IPS DF 19.7 (cell line): Measurements from ENCODE around the gene FAM13C.
"Not testable (repeated sequence)": the region's sequence is repeated elsewhere in the genome, so short reads cannot be mapped to it uniquely, and the experiment has no call there.

ENCODE experiments used
- DNase-seq: peaks from one replicate; pipeline ENCODE4 v3.0.0-alpha.2; 2013; ENCODE audit warnings: low read depth, low spot score

The FAM13C gene

DNA sequence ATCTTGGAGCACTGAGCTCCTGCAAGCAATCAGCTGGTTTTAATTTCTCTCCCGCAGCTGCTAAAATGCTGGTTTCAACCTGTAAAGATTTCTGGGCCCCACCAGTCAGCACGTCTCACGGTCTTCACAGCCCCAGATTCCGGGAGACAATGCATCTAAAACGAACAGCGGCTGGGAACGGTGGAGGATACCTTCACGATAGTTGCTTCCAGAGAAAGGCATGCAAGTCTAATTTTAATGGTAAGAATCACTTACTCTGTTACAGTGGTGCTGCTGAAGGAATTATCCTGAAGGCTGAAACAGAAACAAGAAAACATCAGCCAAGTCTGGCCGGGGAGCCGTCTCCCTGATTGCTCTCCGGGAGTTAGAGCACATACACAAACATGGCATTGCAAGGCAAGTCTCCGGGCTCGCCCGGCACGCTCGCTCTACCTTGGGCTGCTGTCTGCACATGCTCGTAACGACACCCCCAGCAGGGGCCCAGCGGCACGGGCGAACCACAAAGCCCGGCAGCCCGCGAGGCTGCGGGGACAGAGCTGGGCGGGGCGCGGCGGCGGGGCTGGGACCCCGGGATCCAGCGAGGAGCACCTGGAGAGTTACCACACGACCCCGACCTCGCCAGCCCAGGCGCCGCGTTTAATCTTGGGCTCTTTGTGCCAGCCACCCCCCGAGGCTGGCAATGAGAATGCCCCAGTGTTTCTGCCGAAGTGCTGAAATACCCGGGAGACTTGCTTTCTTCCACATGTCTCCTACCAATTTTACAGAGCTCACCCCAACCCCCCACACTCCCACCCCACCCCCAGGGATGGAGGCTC lies at the start of gene FAM13C:
TSS of gene FAM13C (minus strand) at position 406 of the 815 bp plus-strand sequence. CDS start at position 317, 89 bp downstream.
- no peak for DNase-seq

GRCh38 chr10:59405235-59405634 lies 42.9 kb upstream of the FAM13C start:
- DNase-seq: no peak

DNA sequence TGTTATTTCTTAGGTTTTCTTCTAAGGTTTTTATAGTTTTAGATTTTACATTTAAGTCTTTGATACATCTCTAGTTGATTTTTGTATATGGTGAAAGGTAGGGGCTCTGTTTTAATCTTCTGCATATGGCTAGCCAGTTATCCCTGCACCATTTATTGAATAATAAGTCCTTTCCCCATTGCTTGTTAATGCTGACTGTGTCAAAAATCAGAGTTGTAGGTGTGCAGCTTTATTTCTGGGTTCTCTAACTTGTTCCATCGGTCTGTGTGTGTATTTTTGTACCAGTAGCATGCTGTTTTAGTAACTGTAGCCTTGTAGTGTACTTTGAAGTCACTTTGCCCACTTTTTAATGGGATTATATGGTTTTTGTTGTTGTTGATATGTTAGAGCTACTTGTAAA lies 37.9 kb upstream of the FAM13C start:
- no peak for DNase-seq

GRCh38 chr10:59399329-59399728 lies 37.0 kb upstream of the FAM13C start:
- not testable (repeated sequence) for DNase-seq

DNA sequence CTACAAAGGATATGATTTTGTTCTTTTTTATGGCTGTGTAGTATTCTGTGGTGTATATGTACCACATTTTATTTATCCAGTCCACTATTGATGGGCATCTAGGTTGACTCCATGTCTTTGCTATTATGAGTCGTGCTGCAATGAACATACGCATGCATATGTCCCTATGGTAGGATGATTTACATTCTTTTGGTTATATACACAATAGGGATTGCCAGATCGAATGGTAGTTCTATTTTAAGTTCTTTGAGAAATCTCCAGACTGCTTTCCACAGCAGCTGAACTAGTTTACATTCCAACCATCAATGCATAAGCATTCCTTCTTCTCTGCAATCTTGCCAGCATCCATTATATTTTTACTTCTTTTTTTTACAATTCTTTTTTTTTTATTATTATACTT lies 35.6 kb upstream of the FAM13C start:
- DNase-seq: no peak

DNA sequence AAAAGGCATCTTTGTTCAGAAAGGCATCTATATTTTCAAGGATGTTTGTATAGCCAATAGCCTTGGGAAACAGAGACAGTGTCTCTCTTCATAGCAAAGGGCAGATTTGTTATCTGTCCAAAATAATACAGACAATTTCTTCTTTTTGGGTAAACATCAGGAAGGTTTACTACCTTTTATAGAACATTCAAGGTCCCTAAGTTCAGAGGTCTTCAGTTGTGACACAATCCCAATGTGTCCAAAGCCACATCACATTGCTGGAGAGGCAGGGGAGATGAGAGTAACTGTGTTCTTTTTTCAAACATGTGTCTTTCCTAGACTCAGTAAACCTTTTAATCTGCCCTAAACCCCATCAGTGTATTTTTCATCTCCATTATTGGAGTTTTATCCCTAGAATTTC lies 33.6 kb upstream of the FAM13C start:
- no peak for DNase-seq

DNA sequence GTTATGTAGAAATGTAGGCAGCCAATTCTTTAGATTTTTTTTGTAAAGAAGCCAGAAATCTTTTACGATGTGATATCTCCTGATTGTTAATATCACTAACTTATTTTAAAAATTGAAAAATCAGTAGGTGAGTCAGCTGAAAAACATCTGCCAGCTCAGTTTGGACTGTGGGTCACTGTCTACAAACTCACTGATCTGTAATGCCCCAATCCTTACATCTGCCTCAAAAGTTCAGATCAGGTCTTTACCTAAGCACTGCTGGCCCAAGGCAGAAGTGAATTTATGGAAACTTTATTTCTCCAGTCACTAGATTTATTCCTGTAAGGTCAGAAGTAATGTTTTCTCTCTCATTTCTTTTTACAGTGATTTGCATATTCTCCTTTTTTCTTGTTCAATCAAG lies 31.0 kb upstream of the FAM13C start:
- DNase-seq: no peak

- no peak for DNase-seq
Measured at GRCh38 chr10:59391060-59391459, 28.7 kb upstream of the FAM13C start.

DNA sequence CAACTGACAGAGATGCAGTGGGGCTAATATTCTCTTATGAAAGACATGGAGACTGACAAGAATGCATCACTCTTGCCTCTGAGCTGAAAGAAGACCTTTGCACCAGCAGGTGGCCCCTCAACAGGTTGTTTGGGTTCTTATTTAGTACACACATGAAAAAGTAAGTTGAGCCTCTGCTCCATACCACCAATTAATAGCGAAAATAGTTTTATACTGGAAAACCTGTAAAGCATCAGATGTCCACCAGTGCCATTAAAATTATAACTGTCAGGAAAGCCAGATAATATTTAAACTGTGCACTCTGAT lies 26.3 kb upstream of the FAM13C start:
- DNase-seq: no peak

DNA sequence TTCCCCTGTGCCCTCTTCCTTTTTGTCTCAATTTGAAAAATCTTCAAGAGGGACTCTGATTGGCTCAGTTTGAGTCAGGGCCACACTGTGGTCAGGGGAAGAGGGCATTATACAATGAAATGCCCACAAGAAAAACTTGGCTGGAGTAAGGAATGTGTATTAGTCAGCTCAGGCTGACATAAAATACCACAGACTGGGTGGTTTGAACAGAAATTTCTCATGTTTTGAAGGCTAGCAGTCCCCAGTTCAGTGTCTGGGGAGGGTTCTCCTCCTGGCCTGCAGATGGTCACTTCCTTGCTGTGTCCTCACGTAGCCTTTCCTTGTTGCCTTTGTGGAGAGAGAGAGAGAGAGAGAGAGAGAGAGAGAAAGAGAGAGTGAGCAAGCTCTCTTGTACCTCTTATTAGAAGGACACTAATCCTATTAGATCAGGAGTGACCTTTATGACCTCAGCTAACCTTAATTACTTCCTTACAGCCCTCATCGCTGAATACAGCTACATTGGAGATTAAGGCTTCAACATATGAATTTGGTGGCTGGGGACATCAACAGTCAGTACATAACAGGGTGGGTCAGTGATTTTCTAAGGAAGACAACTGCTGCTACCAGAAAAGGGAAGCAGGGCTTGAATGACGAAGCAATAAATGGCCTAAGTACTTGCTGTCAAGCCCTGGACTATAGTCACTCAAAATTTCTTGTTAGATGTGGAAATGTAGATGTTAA lies 25.8 kb upstream of the FAM13C start:
- no peak for DNase-seq

- DNase-seq: no peak
Measured at GRCh38 chr10:59384761-59385160, 22.4 kb upstream of the FAM13C start.

- DNase-seq: no peak
Measured at GRCh38 chr10:59383908-59384307, 21.6 kb upstream of the FAM13C start.

- no peak for DNase-seq
Measured at GRCh38 chr10:59383436-59383835, 21.1 kb upstream of the FAM13C start.

DNA sequence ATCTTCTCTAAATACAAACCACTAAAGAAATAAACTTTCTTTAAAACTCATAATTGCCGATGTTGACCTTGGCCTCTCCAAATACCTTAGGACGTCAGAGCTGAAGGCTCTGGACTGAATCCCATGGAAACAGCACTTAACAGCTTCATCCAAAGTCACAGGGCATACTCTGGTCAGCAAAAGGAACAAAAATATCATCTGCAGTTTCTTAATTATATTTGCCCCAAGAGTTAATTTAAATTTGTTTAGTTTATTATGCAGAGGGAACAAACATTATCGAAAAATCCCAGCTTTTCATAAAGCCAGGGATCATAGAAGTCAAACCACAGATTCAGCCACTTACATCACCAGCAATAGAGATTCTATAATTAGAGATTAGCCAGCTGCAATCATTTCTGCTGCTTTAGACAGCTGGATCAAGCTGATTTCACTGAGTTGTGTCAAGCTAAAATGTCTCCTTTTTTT lies 20.5 kb upstream of the FAM13C start:
- no peak for DNase-seq

DNA sequence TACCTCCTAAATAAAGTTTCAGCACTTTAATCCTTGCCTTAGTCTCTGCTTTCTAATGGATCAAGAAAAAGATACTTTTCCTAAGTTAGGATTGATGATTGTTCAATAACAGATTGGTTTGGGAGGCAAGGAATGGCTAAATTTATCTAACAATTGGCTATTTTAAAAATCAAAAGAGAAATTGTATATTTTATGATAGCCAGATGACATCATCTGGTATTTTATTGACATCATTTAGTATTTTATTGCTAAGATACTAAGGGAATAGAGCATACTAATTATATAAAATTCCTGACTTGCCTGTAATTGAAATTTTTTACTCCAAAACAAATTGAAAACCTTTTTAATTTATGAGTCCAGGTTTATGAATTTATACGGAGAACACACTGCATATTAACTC lies 19.3 kb upstream of the FAM13C start:
- no peak for DNase-seq

DNA sequence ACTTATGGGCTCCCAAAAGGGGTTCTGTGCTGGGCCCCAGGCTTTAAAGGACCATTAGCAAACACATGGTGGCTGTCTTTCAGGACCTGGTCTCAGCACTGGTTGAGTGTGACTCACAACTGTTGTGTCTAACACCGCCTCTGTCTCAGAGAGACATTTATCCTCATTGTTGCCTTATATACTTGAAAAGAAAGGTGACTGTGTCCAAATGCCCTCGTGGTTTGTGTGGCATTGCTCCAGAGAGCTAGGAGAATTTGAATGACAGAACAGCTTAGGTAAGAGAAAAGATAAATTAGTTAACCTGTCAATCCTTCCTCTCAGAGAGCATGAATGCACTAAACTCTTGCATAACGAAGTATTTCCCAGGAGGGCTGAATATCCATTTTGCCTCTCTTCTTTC lies 14.5 kb upstream of the FAM13C start:
- DNase-seq: no peak

DNA sequence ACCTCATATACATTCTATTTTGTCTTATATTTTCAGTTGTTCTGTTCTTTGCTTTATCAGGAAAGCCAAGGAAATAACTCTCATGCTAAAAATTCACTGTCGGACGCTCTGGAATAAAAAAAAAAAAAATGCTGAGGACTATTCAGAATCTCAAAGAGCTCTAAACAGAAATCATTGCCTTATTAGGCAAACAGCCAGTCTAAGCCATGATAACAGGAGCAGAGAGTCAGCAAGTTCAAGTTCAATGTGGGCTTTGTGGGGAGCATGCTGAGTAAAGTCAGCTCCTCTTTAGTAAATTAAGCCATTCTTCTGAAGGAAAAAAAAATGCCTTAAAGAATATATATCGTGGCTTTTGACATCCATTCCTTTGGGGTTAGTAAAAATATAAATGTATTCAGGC lies 13.6 kb upstream of the FAM13C start:
- no peak for DNase-seq

DNA sequence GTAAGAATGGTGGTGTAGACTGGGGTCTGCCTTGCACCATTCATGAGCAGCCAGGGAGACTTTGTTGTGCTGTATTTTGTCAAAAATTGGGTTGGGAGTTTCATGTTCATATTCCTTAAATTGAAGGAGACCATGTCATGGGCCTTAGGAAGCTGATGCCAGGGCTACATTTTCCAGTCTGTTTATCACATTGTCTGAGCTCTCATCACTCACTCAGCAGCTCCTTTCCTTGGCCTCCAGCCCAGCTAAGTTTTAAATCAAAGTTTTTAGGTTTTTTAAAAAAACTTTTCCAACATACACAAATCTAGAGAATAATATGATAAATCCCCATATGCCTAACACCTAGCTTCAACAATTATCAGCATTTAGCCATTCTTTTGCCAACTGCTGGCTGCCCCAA lies 12.6 kb upstream of the FAM13C start:
- no peak for DNase-seq

- no peak for DNase-seq
Measured at GRCh38 chr10:59373071-59373470, 10.7 kb upstream of the FAM13C start.

DNA sequence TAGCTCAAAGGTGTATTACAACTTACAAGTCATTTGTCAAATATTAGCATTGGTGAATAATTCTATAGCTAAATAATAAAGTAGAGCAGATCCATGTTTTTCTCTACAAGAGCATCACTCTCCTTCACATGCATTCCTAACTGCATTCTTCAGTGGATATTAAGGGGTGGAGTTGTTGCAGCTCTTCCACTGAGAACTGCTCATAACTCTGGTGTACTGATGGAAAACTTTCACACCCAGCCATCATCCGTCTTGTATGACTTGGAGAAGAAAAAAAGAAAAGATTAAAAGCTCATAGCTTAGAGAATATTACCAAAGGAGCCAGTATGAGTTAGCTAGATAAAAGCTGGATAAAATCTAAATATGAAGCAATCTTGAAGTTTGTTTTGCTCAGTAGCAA lies 10.2 kb upstream of the FAM13C start:
- DNase-seq: no peak

DNA sequence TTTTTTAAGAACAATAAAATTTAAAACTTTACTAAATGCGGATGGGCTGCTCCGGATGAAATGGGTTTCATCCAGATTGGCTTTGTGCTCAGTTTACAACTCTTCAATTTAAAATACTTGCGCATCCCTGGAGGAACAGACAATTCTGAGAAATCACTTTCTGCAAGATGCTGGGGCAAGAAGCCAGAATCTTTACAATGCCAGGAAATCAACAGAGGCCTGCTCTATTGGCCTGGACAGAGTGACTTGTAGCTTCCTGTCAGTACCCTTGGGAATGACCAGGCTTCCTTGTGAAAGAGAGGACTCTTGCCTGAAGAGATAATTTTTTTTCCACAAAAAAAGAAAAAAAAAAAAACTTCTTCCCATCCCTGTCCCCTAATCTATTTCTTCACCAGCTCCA lies 3.9 kb upstream of the FAM13C start:
- no peak for DNase-seq

GRCh38 chr10:59363446-59363958 lies 1.2 kb upstream of the FAM13C start:
- no peak for DNase-seq

- DNase-seq: no peak
Measured at GRCh38 chr10:59362959-59363381, 621 bp upstream of the FAM13C start.
